T-helper 1 cell treated with Interleukin-12 subunit alpha and Interleukin-12 subunit beta and Interleukin-4 antibody, amounts not matched to agents 30 μg/mL and 1 μg/mL, for 36 hours (primary cell): Measurements from ENCODE around the gene DPYD.

ENCODE experiments used
- H3K27ac Mint-ChIP-seq: one replicate; pipeline ENCODE4 v1.8.0; 2021; ENCODE audit warnings: mild to moderate bottlenecking, mixed read lengths
- H3K27me3 Mint-ChIP-seq: one replicate; pipeline ENCODE4 v1.8.0; 2021; ENCODE audit warnings: low read depth, mixed read lengths
- H3K36me3 Mint-ChIP-seq: one replicate; pipeline ENCODE4 v1.8.0; 2021; ENCODE audit warnings: low read depth, mixed read lengths
- H3K4me1 Mint-ChIP-seq: one replicate; pipeline ENCODE4 v1.8.0; 2021; ENCODE audit warnings: low read depth, mixed read lengths
- H3K4me3 Mint-ChIP-seq: one replicate; pipeline ENCODE4 v1.8.0; 2021; ENCODE audit warnings: mild to moderate bottlenecking, moderate library complexity, mixed read lengths
- H3K9me3 Mint-ChIP-seq: one replicate; pipeline ENCODE4 v1.8.0; 2021; ENCODE audit warnings: mixed read lengths

DPYD gene

DNA sequence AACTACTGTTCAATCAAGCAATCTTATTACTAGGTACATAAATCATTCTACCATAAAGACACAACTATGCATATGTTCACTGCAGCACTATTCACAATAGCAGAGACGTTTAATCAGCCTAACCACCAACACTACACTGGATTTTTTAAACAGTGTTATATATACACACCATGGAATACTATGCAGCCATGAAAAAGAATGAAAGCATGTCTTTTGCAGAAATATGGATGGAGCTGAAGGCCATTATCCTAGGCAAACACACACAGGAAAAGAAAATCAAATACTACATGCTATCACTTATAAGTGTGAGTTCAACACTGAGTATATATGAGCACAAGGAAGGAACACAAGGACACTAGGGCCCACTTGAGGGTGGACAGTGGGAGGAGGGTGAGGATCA lies 159.2 kb downstream of the DPYD start:
- H3K4me3 Mint-ChIP-seq = no peak overlapping the region
- H3K27ac Mint-ChIP-seq = no peak overlapping the region
- H3K9me3 Mint-ChIP-seq = peaks cover 8% of the 10 kb centered on the region
- peaks cover 4% of the 10 kb centered on the region for H3K4me1 Mint-ChIP-seq
- H3K27me3 Mint-ChIP-seq = no peaks in the 10 kb centered on the region
- H3K36me3 Mint-ChIP-seq = no peaks in the 10 kb centered on the region

DNA sequence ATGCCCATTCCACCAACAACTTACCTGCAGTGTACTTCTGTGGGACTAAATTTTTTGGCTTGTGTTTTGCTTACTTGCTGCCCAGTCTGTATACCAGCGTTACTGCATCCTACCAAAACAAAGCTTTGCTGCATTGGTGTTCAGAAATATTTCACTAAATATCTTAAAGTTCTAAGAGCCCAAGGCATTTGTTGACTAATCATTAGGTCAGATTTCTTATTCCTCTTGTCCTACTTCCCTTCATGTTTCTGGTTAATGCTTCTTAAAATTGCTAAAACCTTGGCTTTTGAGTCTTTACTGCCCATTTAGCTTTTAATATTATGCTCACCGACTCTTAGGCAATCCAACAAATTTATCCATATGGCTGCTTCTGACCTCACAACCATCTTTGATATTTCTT lies 161.8 kb downstream of the DPYD start:
- no peak overlapping the region for H3K4me3 Mint-ChIP-seq
- H3K27ac Mint-ChIP-seq = no peak overlapping the region
- H3K36me3 Mint-ChIP-seq = no peaks in the 10 kb centered on the region
- H3K27me3 Mint-ChIP-seq = no peaks in the 10 kb centered on the region
- peaks cover 2% of the 10 kb centered on the region for H3K4me1 Mint-ChIP-seq
- peaks cover 8% of the 10 kb centered on the region for H3K9me3 Mint-ChIP-seq

DNA sequence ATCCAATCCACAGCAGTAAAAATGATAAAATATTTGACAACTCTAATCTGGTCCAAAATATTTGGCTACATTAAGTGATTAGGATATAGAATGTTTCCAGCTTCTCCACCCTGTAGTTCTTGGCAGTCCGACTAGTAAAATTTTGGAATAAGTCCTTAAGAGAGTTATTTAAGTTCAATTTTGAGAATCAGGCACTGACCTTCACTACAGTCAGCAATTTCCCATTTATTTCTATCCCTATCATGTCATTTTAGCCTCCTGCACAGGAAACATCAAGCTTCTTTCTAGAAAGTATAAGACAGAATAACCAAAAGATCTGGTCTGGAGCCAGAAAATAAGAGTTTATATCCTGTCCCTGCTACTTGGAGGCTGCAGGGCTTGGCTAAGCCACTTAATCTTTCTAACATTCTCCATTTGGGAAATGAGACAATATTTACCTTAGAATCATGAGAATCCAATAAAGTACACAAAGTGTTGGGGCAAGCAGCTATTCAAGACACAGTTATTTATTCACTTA lies 162.2 kb downstream of the DPYD start:
- Mint-ChIP-seq H3K27ac (no peak overlapping the region), H3K27me3 (no peaks in the 10 kb centered on the region), H3K36me3 (no peaks in the 10 kb centered on the region), H3K4me3 (no peak overlapping the region), H3K4me1 (peaks cover 2% of the 10 kb centered on the region), H3K9me3 (peaks cover 8% of the 10 kb centered on the region)

DNA sequence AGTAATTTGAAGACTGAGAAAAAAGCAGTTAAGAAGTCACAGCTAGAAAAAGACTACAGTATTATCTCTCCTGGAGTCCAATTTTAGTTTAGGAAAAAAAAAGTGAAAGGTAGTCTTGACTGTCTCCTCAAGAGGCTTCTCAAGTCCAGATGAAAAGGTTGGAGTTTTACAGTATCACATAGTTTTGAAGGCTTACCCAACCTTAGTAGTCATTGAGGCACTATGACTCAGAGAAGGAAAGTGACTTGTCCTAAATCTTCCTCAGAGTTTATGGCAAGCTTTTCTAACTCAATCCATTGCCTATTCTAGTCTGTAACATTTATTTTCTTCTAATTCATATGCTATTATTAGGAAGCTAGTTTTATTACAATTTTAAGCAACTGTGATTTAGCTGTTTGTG lies 174.9 kb downstream of the DPYD start:
- no peaks in the 10 kb centered on the region for H3K9me3 Mint-ChIP-seq
- no peak overlapping the region for H3K27ac Mint-ChIP-seq
- no peaks in the 10 kb centered on the region for H3K27me3 Mint-ChIP-seq
- H3K4me1 Mint-ChIP-seq = no peaks in the 10 kb centered on the region
- H3K4me3 Mint-ChIP-seq = no peak overlapping the region
- H3K36me3 Mint-ChIP-seq = no peaks in the 10 kb centered on the region

DNA sequence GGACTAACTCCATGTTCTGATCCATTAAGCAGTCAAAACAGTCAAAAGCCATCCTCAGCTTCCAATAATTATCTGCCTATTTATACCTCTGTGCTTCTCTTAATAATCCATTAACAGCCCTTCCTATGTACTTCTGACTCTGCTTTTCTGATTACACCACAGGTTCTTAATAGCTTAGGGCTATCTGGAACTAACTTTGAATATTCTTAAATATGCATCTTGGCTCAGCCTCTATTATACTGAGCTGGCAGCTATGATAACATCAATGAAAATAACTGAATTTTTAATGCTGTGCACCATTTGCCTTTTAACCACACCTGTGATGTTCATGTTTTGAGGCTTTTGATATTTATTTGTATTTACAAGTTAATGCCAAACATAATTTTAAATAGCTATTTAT lies 175.9 kb downstream of the DPYD start:
- no peaks in the 10 kb centered on the region for H3K4me1 Mint-ChIP-seq
- no peak overlapping the region for H3K4me3 Mint-ChIP-seq
- no peaks in the 10 kb centered on the region for H3K36me3 Mint-ChIP-seq
- H3K27me3 Mint-ChIP-seq = no peaks in the 10 kb centered on the region
- H3K9me3 Mint-ChIP-seq = no peaks in the 10 kb centered on the region
- no peak overlapping the region for H3K27ac Mint-ChIP-seq

DNA sequence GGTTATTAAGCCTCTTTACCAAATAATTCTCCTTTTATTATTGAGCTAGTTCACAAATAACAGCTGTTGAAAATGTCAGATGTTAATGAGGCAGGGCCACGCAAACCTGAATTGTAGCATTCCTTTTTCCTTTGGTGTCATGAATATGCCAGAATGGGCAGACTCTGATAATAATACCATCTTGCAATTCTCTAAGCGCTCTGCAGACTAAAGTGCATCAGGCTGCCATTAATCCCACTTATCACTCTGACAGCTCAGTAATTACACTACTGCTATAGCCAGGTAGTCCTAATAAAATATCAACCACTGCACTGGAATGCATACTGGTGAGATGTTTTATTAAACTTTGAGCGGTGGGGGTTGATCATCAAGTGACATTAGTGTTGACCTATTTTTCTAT lies 177.7 kb downstream of the DPYD start:
- Mint-ChIP-seq H3K36me3 (no peaks in the 10 kb centered on the region), H3K27ac (no peak overlapping the region)

DNA sequence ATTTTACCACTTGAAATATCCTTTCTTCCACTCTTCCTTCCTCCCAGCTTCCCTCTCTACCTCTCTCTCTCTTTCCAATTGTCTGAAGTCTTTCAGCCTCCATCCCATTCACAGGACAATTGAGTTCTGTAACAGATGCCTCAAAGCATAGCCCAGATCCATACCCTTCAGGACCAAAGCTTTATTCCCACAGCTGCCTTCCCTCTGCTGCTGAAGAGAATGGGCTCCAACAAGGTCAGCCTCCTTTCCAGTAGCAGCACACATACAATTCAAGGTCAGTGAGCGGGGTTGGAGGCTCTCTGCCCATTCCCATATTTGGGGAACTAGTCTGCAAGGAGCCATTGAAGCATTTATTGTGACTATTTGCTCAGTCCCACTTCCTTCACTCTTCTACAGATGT lies 179.9 kb downstream of the DPYD start:
- H3K36me3 Mint-ChIP-seq = no peaks in the 10 kb centered on the region
- H3K27ac Mint-ChIP-seq = no peak overlapping the region
- no peaks in the 10 kb centered on the region for H3K27me3 Mint-ChIP-seq
- no peak overlapping the region for H3K4me3 Mint-ChIP-seq
- H3K4me1 Mint-ChIP-seq = no peaks in the 10 kb centered on the region
- H3K9me3 Mint-ChIP-seq = no peaks in the 10 kb centered on the region

More for the DNA sequence above, 177.7 kb downstream of the DPYD start:
- H3K4me3 Mint-ChIP-seq = no peak overlapping the region
- H3K9me3 Mint-ChIP-seq = no peaks in the 10 kb centered on the region
- no peaks in the 10 kb centered on the region for H3K4me1 Mint-ChIP-seq
- no peaks in the 10 kb centered on the region for H3K27me3 Mint-ChIP-seq

DNA sequence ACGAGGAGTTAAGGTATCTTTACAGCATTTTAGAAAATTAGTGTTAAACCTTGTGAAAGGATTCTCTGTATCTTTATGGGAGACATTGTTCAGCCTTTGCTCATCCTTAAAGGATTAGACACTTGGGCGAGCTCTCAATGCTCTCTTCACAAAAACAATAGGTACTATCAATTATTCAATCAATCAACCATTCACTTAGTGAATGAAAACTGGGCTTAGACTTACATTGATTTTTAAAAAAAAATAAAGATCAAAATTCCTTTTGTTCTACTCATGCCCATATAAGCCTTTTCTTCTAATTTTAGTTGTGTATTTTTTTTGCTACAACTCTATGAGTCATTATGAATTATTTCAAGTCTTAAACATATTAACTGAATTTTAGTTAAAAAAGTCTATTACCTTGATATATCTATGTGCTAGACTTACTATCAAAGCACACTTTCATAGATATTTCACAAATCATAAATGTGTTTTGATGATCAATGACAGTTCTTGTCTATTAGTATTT lies 181.2 kb downstream of the DPYD start:
- Mint-ChIP-seq H3K27me3 (no peaks in the 10 kb centered on the region), H3K36me3 (no peaks in the 10 kb centered on the region), H3K9me3 (no peaks in the 10 kb centered on the region), H3K4me1 (no peaks in the 10 kb centered on the region), H3K4me3 (no peak overlapping the region), H3K27ac (no peak overlapping the region)

DNA sequence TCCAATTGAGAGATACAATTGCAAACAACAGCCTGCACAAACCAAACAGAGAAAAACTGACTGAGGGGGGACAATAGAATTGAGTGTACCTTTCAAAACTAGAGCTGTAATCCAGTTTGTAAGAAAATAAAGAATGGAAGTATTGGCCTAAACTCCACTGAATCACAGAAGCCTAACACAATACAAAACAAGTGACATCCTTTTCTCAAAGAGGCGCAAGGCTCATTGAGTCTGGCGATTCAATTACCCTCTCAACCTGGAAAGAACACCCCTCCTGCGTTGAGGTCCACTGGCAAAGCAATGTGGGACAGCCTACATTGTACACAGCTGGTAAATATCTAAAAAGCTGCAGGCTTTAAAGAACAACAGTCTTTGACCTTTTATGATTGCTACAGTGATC lies 182.6 kb downstream of the DPYD start:
- H3K4me3 Mint-ChIP-seq = no peak overlapping the region
- H3K36me3 Mint-ChIP-seq = no peaks in the 10 kb centered on the region
- H3K27ac Mint-ChIP-seq = no peak overlapping the region
- no peaks in the 10 kb centered on the region for H3K27me3 Mint-ChIP-seq
- H3K9me3 Mint-ChIP-seq = no peaks in the 10 kb centered on the region
- H3K4me1 Mint-ChIP-seq = no peaks in the 10 kb centered on the region

DNA sequence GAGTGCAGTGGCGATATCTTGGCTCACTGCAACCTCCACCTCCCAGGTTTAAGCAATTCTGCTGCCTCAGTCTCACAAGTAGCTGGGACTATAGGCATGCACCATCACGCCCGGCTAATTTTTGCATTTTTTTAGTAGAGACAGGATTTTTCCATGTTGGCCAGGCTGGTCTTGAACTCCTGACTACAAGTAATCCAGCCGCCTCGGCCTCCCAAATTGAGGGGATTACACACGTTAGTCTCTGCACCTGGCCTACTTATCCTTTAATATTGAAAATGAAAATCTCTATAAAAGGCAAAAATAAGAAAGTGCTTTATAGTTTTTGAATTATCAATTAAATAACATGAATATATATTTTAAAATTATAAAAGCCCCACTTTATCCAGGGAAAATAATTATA lies 190.6 kb downstream of the DPYD start:
- Mint-ChIP-seq H3K9me3 (no peaks in the 10 kb centered on the region), H3K27me3 (no peaks in the 10 kb centered on the region), H3K4me3 (no peak overlapping the region), H3K36me3 (no peaks in the 10 kb centered on the region), H3K4me1 (no peaks in the 10 kb centered on the region), H3K27ac (no peak overlapping the region)

DNA sequence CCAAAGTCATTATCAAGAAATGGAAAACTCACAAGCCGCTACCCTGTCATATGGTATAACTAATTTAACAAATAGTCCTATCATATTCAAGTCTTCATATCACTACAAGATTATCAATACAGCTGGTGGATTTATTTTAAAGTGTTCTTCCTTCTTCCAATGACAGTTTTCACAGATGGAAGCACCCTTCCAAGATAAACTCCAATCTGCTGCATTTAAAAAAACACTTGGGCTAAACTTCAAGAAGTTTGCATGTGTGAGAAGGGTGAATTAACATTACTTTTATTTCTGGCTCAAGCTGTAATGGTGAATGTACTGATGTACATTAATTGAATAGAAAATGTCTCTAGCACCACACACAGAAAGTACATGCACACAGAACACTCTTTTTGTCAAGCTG lies 192.4 kb downstream of the DPYD start:
- Mint-ChIP-seq H3K27me3 (no peaks in the 10 kb centered on the region), H3K9me3 (no peaks in the 10 kb centered on the region), H3K27ac (no peak overlapping the region), H3K4me1 (peaks cover 1% of the 10 kb centered on the region), H3K4me3 (no peak overlapping the region), H3K36me3 (no peaks in the 10 kb centered on the region)

DNA sequence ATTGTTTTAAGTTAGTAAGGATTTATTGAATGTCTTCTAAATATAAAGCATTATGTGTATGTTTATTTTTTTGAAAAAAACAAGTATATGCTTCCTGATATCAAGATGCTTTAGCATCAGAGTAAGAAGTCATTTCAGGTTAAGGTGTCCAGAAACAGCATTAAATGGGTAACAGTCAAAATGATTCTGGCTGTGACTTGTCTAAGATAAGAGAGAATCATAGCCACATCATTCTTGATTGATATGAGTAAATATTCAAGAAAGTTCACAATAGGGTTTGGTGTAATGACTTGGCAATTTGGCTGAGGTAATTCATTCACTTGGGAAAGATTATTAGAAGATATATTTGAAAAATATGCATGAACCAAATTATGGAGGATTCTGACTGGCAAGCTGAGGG lies 193.8 kb downstream of the DPYD start:
- Mint-ChIP-seq H3K27ac (no peak overlapping the region), H3K27me3 (no peaks in the 10 kb centered on the region), H3K36me3 (no peaks in the 10 kb centered on the region), H3K4me1 (peaks cover 1% of the 10 kb centered on the region), H3K4me3 (no peak overlapping the region), H3K9me3 (no peaks in the 10 kb centered on the region)

DNA sequence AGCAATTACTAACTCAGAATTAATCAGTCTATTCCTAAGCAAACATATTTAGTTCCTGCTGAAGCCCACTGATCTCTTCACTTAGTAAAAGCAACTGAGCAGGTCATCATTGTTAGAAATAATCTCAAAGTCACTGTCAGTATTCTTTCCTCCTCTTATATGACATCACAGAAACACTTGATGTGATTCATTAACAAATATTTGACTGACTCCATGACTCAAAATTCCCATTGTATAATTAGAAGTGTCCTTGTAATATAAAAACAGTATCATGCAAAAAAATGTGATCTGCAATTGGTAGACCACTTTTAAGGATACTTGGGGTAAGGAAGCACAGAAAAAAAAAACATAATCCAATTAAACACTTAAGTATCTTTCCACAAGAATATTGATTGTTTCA lies 194.4 kb downstream of the DPYD start:
- no peaks in the 10 kb centered on the region for H3K27me3 Mint-ChIP-seq
- no peak overlapping the region for H3K4me3 Mint-ChIP-seq
- no peak overlapping the region for H3K27ac Mint-ChIP-seq
- H3K4me1 Mint-ChIP-seq = peaks cover 1% of the 10 kb centered on the region
- H3K36me3 Mint-ChIP-seq = no peaks in the 10 kb centered on the region
- H3K9me3 Mint-ChIP-seq = no peaks in the 10 kb centered on the region

DNA sequence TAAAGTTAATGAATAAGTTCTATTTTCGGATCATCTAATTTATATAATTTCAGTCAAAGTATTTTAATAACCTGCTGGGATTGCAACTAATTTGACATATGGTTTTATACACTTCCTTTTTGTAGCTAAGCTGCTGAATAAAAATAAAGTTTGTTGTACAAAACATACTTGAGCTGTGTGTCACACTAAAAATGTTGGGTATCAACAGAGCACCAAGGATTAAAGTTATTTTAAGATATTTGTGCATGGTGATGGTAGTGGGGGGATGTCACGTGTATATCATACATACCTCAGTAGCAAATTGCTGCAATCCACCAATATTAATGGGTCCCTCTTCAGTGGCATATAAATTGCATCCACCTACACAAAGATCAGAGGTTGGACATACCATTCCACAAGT lies 199.6 kb downstream of the DPYD start:
- Mint-ChIP-seq H3K27me3 (no peaks in the 10 kb centered on the region), H3K4me3 (no peak overlapping the region), H3K4me1 (peaks cover 1% of the 10 kb centered on the region), H3K36me3 (peaks cover 11% of the 10 kb centered on the region), H3K27ac (no peak overlapping the region), H3K9me3 (peaks cover 6% of the 10 kb centered on the region)

DNA sequence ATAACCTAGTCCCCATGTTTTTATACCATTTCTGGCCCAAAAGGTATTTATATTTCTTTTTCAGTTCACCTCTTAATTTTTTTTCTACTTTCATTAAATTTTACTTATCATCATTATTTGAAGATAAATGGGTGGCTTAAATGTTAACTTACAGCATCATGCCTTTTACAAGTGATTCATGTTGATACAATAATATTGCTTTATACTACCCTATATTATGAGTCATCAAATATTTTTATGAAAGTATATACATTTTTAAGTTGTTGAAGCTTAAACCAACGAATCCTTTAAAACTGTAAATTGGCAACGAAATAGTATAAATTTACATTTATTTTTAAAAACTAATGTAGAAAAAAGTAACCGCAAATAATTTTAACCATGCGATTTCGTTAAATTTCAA lies 207.9 kb downstream of the DPYD start:
- H3K27me3 Mint-ChIP-seq = no peaks in the 10 kb centered on the region
- no peaks in the 10 kb centered on the region for H3K4me1 Mint-ChIP-seq
- H3K36me3 Mint-ChIP-seq = peaks cover 6% of the 10 kb centered on the region
- H3K9me3 Mint-ChIP-seq = peaks cover 5% of the 10 kb centered on the region
- H3K4me3 Mint-ChIP-seq = no peak overlapping the region
- H3K27ac Mint-ChIP-seq = no peak overlapping the region

DNA sequence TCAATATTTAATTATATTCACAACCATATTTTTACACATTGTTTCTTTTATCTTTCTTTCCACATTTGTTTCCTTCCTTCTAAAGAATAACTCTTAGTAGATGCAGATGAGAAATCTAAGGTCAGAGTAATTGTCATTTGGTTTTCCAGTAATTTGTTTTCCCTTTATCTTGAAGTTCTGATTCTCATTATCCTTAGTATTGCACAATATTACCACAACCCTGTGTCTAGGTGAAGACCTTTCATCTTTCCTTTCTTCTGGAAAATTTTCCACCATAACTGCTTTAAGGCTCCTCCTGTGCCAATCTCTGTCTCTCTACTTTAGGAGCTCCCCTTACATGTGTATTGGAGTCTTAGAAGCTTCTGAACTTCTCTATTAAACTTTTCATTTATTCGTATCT lies 209.0 kb downstream of the DPYD start:
- Mint-ChIP-seq H3K9me3 (no peaks in the 10 kb centered on the region), H3K27me3 (no peaks in the 10 kb centered on the region), H3K27ac (no peak overlapping the region), H3K4me3 (no peak overlapping the region), H3K36me3 (no peaks in the 10 kb centered on the region), H3K4me1 (no peaks in the 10 kb centered on the region)
